Gastrocnemius medialis (tissue), 4 donors: ENCODE data around the gene CARF.

Experiments
- POLR2A ChIP-seq, 2 donors: fragments of 450-650 bp; IDR thresholded peaks; one replicate each; pipeline ENCODE4 v1.6.1; 2017; ENCODE audit warnings: antibody characterized with exemption in 2 of 2, mild to moderate bottlenecking in 2 of 2, moderate library complexity in 2 of 2
- TF ChIP-seq, protein P1 (sequence below), 5 experiments: fragments of 450-650 bp in 3 of 5; fragments of 200-600 bp in 2 of 5; sonication (generic) in 2 of 5; IDR thresholded peaks in 4 of 5; conservative IDR thresholded peaks in 1 of 5; 1 replicate in 4 of 5; 2 replicates in 1 of 5; pipeline ENCODE4 v1.5.1; 2016 to 2019; ENCODE audit warnings: antibody characterized with exemption in 5 of 5, mild to moderate bottlenecking in 3 of 5, moderate library complexity in 3 of 5

DNA sequence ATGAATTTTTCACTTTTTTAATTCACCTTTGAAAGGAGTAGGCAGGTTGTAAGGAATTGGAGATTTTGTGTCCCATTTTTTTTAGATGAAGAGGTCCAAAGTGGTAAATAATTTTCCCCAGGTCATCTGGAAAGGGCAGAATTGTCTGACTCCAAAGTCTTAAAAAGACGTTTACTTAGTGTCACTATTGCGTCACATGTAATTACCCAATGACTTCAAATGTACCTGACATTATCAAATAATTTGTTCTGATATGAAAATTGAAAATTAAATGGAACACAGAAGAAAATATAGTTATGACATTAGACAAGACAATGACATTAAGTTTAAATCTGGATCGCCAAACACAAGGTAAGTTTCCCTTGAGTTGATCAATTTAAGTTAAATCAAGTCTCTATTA, 78.4 kb downstream of the CARF start:
- TF ChIP-seq, protein P1, sequence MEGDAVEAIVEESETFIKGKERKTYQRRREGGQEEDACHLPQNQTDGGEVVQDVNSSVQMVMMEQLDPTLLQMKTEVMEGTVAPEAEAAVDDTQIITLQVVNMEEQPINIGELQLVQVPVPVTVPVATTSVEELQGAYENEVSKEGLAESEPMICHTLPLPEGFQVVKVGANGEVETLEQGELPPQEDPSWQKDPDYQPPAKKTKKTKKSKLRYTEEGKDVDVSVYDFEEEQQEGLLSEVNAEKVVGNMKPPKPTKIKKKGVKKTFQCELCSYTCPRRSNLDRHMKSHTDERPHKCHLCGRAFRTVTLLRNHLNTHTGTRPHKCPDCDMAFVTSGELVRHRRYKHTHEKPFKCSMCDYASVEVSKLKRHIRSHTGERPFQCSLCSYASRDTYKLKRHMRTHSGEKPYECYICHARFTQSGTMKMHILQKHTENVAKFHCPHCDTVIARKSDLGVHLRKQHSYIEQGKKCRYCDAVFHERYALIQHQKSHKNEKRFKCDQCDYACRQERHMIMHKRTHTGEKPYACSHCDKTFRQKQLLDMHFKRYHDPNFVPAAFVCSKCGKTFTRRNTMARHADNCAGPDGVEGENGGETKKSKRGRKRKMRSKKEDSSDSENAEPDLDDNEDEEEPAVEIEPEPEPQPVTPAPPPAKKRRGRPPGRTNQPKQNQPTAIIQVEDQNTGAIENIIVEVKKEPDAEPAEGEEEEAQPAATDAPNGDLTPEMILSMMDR (IDR thresholded peaks at IDR 0.05 in 4 of 5, conservative IDR thresholded peaks at IDR 0.05 in 1 of 5), result no peak
- no peak for TF ChIP-seq POLR2A (IDR thresholded peaks at IDR 0.05)
